WTC11 (cell line): Measurements from ENCODE around the gene SIGLEC7.

Experiments
- ATF3 ChIP-seq: sonication (generic); formaldehyde crosslinking; conservative IDR thresholded peaks from 2 replicates; pipeline ENCODE4 v1.8.1; 2022; ENCODE audit warnings: mild to moderate bottlenecking, missing genetic modification reagents
- CBFB ChIP-seq: sonication (generic); formaldehyde crosslinking; IDR thresholded peaks from 2 replicates; pipeline ENCODE4 v1.8.1; 2022; ENCODE audit warnings: mild to moderate bottlenecking, low read depth, missing genetic modification reagents
- CREB1 ChIP-seq: sonication (generic); formaldehyde crosslinking; IDR thresholded peaks from 2 replicates; pipeline ENCODE4 v1.8.0; 2023; ENCODE audit warnings: mild to moderate bottlenecking, missing genetic modification reagents
- CTCF ChIP-seq: fragments of 200-600 bp; IDR thresholded peaks from 2 replicates; pipeline ENCODE4 v1.8.0; 2022; ENCODE audit warnings: antibody characterized with exemption
- E2F1 ChIP-seq: sonication (generic); formaldehyde crosslinking; IDR thresholded peaks from 2 replicates; pipeline ENCODE4 v1.8.0; 2022; ENCODE audit warnings: mild to moderate bottlenecking, missing genetic modification reagents
- FOXP4 ChIP-seq: sonication (generic); formaldehyde crosslinking; IDR thresholded peaks from 2 replicates; pipeline ENCODE4 v1.8.0; 2022; ENCODE audit warnings: mild to moderate bottlenecking, missing genetic modification reagents
- IRF2 ChIP-seq: sonication (generic); formaldehyde crosslinking; IDR thresholded peaks from 2 replicates; pipeline ENCODE4 v1.8.0; 2022; ENCODE audit warnings: low read depth, missing genetic modification reagents, borderline replicate concordance
- SP1 ChIP-seq: sonication (generic); formaldehyde crosslinking; conservative IDR thresholded peaks from 2 replicates; pipeline ENCODE4 v1.8.1; 2022; ENCODE audit warnings: missing genetic modification reagents
- TEAD1 ChIP-seq: sonication (generic); formaldehyde crosslinking; IDR thresholded peaks from 2 replicates; pipeline ENCODE4 v1.8.0; 2022; ENCODE audit warnings: mild to moderate bottlenecking, missing genetic modification reagents
- TEAD4 ChIP-seq: sonication (generic); formaldehyde crosslinking; IDR thresholded peaks from 2 replicates; pipeline ENCODE4 v1.8.0; 2022; ENCODE audit warnings: mild to moderate bottlenecking, missing genetic modification reagents
- ZNF121 ChIP-seq: sonication (generic); formaldehyde crosslinking; IDR thresholded peaks from 2 replicates; pipeline ENCODE4 v1.8.0; 2023; ENCODE audit warnings: missing genetic modification reagents

GRCh38 chr19:51125421-51126075 lies 16.6 kb upstream of the SIGLEC7 start:
- TF ChIP-seq CTCF (no peak), CBFB (CRISPR knock-in tag) (no peak), FOXP4 (CRISPR knock-in tag) (no peak), TEAD4 (CRISPR knock-in tag) (no peak), TEAD1 (CRISPR knock-in tag) (no peak), ZNF121 (CRISPR knock-in tag) (no peak), CREB1 (CRISPR knock-in tag) (no peak), ATF3 (no peak), IRF2 (CRISPR knock-in tag) (no peak), SP1 (CRISPR knock-in tag) (no peak), E2F1 (no peak)
